OCI-LY7 (cell line): ENCODE measurements around the gene DGCR8.

Experiments
- CTCF ChIP-seq: fragments of 200-600 bp; sonication (generic); conservative IDR thresholded peaks from 2 replicates; pipeline ENCODE4 v1.5.1; 2014; ENCODE audit warnings: mild to moderate bottlenecking, antibody characterized with exemption, low read length, moderate library complexity, mixed read lengths
- EZH2phosphoT487 ChIP-seq: fragments of 200-600 bp; sonication (generic); IDR thresholded peaks from 2 replicates; pipeline ENCODE4 v1.6.1; 2018; ENCODE audit warnings: low read depth, borderline replicate concordance, mild to moderate bottlenecking, mixed run types, antibody characterized with exemption, low read length, moderate library complexity, mixed read lengths

DNA sequence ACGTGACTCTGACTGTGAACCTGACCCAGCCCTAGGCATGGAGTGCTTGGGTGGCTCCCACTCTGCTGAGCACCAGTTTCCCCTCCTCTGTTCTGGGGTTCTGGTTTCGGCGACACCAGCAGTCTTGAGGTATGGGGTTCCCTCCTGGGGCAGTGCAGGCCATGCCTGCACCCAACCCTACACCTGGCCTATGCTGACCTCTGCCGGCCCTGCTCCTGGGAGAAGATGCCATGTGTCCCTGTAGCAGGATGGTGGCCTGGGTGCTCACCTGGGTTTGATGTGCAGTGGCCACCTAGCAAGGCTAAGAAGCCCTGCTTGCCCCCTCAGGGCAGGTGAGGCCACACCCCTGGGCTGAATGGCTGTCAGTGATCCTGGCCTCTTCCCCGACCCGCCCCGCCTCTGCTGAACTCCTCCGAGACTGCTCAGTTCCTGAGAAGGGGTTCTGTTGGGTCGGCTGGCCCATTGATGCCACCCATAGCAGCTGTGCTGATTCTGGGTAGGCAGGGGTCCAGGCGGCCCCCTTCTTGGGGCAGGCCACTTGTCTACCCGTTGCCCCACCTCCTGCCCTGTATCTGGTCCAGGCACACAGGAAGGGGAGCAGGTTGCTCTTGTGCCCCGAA lies 54.0 kb downstream of the DGCR8 start:
- TF ChIP-seq CTCF (no peak), EZH2phosphoT487 (0 out of 2 replicates have a peak, but pooled peaks have one; percentile 27)
